Stimulated activated CD4-positive, alpha-beta T cell treated with anti-CD3 and anti-CD28 coated beads, Interleukin-15, amount 100 ng/mL, for 48 hours (primary cell): ENCODE results near the gene RBMS3.
"Not testable (repeated sequence)": the region's sequence is repeated elsewhere in the genome, so short reads cannot be mapped to it uniquely, and the experiment has no call there.

Experiments used
- DNase-seq, 2 donors: peaks; one replicate each; pipeline ENCODE4 v3.0.0-alpha.2; 2020; ENCODE audit warnings: low read depth in 2 of 2

RBMS3 gene

DNA sequence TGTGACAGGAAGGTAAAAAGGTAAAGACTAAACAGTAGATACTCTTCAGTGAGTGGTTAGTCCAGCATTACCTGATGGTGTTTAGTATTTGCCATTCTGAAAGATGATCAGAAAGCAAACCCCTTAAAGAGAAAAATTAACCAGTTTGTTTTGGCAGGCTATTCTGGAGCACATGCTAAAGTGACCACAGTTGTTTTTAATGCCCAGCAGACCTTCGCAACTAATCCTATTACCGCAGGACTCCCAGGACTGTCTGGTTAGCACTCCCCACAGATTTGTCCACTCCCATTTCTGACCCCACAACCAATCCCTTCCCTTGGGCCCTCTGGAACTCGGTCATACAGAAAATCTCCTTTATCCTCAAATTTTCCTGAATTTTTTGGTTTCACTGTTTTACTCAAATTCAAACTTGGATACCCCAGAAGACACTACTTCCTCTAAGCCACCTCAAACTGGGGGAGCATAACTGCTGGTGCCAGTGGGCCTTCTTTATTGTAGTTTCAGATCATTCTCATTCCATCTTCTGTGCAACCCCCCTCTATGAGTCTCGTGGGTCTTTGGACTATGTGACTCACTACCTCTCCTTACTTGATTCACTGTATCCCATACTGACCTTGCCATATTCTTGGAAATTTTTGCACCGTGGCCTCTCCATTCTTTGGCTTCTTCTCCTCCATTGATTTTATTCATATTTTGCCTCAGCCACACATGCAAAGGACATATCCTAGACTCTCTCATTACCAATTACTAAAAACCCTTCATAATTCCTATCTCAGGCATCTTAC is 104.4 kb downstream of the RBMS3 start:
- no peak for DNase-seq

DNA sequence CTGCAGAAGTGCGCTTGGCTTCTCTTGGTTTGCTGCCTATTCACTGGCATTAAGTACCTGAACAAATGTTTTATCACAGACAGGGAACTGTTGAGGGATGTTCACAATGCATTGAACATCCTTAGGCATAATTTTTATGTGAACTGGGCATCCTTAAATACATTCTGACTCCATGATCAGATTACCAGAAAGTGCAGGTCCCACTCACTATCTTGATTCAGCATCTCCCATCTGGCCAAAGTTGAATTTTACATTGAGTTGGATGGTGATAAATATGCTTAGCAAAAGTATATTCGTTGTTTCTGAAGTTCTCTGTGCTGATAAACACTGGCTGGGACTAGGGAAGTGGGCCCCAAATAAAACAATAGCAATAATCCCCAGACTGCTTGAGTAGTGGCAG is 108.5 kb downstream of the RBMS3 start:
- DNase-seq = no peak

DNA sequence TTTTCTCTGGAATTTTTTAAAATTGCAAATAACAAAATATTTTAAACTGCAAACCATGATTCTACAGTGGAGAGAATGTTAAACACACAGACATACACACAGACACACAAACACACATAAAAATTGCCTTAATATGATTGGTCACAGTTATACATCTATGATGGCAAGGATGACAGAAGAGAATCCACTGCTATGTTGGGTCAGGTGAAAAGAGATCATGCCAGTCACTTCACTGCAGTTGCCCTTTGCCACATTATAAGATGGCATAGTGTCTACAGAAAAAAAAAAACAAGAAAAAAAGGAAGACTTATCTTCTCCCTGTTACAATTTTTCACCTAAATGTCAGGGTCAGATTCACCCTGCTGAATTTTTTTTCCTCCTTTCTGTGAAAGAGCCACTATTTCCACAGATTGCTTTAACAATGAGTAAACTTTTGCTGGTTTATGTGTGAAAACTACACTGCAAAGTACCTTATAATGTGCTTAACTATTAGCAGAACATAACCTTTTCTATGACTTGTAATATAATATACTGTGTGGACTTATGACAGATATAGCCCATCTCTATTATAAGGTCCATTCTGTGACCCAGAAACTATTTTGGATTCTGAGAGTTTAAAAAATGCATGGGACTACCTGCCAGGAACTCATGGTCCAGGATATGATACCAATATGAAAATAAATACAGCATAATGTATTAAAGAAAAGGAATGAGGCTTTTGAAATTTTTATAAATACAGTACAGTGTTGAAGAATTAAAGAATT is 111.9 kb downstream of the RBMS3 start:
- no peak for DNase-seq

DNA sequence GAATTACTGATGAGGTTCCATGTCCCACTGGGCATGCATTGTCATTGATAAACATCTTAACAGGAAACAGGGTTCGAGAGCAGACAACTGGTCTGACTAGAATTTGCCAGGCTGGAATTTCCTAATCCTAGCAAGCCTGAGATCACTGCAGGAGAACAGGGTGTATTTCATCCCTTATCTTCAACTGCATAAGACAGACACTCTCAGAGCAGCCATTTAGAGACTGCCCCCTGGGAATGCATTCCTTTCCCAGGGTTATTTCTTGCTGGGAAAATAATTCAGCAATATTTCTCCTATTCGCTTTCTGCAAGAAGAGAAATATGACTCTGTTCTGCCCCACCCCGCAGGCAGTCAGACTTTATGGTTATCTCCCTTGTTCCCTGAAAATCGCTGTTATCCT is 113.1 kb downstream of the RBMS3 start:
- not testable (repeated sequence) for DNase-seq

DNA sequence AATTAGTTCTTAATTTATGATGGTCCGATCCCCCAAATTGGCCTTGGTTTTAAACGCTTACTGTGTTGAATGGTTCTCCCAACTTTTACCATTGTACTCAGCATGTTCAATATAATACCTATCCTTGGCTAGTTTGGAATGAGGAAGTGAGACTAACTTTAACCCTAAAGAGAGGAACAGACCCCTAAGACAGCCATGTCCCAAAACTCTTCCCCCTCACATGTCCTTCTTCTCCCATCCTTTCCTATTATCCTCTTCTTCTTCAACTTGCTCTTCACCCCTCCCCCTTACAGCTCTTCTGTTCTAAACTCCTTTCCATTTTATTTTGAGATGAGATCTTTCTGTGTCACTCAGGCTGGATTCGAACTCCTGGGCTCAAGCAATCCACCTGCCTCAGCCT is 116.5 kb downstream of the RBMS3 start:
- DNase-seq = no peak

GRCh38 chr3:29398787-29399186 is 117.9 kb downstream of the RBMS3 start:
- DNase-seq = no peak

GRCh38 chr3:29406291-29406832 is 125.5 kb downstream of the RBMS3 start:
- no peak for DNase-seq

- no peak for DNase-seq
Observed at GRCh38 chr3:29408676-29409075, 127.8 kb downstream of the RBMS3 start.

- no peak for DNase-seq
Observed at GRCh38 chr3:29409409-29409808, 128.5 kb downstream of the RBMS3 start.

- DNase-seq = no peak
Observed at GRCh38 chr3:29410220-29410619, 129.3 kb downstream of the RBMS3 start.

GRCh38 chr3:29410660-29411405 is 130.0 kb downstream of the RBMS3 start:
- no peak for DNase-seq

DNA sequence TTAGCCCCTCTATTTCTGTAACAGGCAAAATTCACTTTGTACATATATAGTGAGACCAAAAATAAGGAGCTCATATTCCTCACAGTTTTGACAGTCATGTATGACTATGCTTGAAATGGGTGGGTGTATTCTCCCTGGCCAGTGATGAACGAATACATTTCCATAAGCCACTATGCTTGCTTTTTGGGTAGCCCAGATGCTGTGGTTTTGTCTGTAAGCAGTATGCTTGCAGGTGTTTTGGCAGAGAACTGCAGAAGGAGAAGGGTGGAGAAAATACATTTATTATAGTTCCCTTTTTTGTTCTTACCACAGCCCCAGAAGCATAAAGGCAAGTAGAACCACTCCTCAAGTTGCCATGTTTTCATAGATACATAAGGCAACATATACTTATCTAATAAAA is 131.2 kb downstream of the RBMS3 start:
- no peak for DNase-seq

DNA sequence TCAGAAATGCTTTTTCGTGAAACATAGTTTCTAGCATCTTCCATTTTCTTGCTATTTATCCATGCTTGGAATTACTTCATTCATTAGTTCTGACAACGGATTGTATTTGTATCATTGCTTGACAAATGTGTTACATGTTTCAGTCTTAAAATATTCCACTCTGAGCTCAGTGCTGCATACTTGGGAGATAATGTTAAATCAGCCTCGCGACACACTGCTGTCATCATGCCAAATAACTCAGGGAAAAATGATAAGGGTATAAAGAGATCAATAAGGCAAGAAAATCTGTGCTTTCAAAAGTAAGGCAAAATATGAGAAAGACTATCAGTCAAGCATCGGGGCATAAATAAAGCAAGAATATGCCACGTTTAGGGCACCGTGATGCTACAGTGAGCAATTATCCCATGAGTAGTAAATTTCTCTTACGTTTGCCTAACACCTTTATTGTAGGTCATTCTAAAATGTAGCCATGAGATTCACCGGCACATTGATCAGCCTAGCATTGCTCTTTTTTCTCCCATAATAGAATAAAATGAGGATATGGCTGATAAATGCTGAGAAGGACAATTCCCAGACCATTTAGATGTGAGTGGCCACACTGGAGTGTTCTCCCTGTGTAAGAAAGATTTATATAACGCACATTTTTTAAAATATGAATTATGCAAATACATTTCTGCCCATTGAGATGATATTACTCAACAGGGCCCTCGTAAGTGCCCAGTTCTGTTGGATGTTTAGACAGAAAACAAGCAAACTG is 133.8 kb downstream of the RBMS3 start:
- DNase-seq = no peak

GRCh38 chr3:29415482-29416223 is 134.8 kb downstream of the RBMS3 start:
- DNase-seq = no peak

GRCh38 chr3:29416514-29416913 is 135.6 kb downstream of the RBMS3 start:
- no peak for DNase-seq

DNA sequence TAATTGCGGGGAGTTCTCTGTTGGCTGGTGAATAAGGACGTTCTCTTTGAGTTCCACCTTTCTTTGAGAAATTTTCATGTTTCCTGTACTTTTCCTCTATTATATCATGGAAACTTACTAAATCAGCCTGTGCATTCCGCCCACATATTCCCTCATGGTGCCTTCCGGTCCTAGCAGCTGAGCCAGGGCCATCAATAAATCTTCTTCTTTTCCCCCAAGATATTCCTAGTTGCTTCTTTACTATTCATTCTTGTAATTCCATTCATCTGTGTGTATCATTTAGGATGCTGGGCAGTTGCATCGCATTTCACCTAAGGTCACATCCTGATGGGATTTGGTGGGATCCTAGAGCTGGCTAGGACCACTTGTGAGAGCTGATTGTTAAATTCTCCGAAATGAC is 139.2 kb downstream of the RBMS3 start:
- no peak for DNase-seq

GRCh38 chr3:29426302-29427226 is 145.7 kb downstream of the RBMS3 start:
- no peak for DNase-seq

- no peak for DNase-seq
Observed at GRCh38 chr3:29427266-29428103, 146.6 kb downstream of the RBMS3 start.
